Measurements from ENCODE around the gene CARD18. TPM values are rescaled to one million over a fixed set of nuclear protein-coding genes. Genes with fewer than 3 reads are reported as not detected.

Gene CARD18
- total RNA-seq, 4 donors from 2014 or later: not detected

GRCh38 chr11:105152021-105152512 is 12.5 kb upstream of the CARD18 start:
- intact Hi-C loops (cut with DNase I; ENCODE audit: low total_unique reads): no loop called here
- no peaks in the 10 kb centered on the region for H3K27me3 ChIP-seq
- H3K27ac ChIP-seq: no peak overlapping the region
- no peak for DNase-seq
- H3K9me3 ChIP-seq: no peaks in the 10 kb centered on the region
- H3K4me1 ChIP-seq: no peaks in the 10 kb centered on the region
- H3K4me3 ChIP-seq: no peak overlapping the region
- no peak for TF ChIP-seq POLR2AphosphoS5 (IDR thresholded peaks at IDR 0.05)
- in situ Hi-C loops (cut with MboI; ENCODE audit: low pct_ligation_motif_present in 1 of 4, low pct_unique_long_range_greater_than_20kb in 1 of 4, low sequenced_read_pairs in 3 of 4): no loop called here
- no peaks in the 10 kb centered on the region for H3K36me3 ChIP-seq
- WGBS, 2 donors (ENCODE audit: low coverage in 1 of 2): 57 to 67% methylated on average over 6 of the region's 6 CpGs

GRCh38 chr11:105149477-105149876 is 9.9 kb upstream of the CARD18 start:
- H3K27me3 ChIP-seq: no peaks in the 10 kb centered on the region
- no peaks in the 10 kb centered on the region for H3K36me3 ChIP-seq
- in situ Hi-C loops (cut with MboI; ENCODE audit: low pct_ligation_motif_present in 1 of 4, low pct_unique_long_range_greater_than_20kb in 1 of 4, low sequenced_read_pairs in 3 of 4) (no loop called here), intact Hi-C loops (cut with DNase I; ENCODE audit: low total_unique reads) (no loop called here)
- no peak overlapping the region for H3K4me3 ChIP-seq
- no peak for DNase-seq
- no peak overlapping the region for H3K27ac ChIP-seq
- H3K9me3 ChIP-seq: no peaks in the 10 kb centered on the region
- H3K4me1 ChIP-seq: peaks cover 0 to 4% (median 0%) of the 10 kb centered on the region in 4 donors
- TF ChIP-seq POLR2A (IDR thresholded peaks at IDR 0.05) (no peak), EP300 (IDR thresholded peaks at IDR 0.05; ENCODE audit: low read depth) (no peak), POLR2AphosphoS5 (IDR thresholded peaks at IDR 0.05) (no peak)
- TF ChIP-seq, protein P1, sequence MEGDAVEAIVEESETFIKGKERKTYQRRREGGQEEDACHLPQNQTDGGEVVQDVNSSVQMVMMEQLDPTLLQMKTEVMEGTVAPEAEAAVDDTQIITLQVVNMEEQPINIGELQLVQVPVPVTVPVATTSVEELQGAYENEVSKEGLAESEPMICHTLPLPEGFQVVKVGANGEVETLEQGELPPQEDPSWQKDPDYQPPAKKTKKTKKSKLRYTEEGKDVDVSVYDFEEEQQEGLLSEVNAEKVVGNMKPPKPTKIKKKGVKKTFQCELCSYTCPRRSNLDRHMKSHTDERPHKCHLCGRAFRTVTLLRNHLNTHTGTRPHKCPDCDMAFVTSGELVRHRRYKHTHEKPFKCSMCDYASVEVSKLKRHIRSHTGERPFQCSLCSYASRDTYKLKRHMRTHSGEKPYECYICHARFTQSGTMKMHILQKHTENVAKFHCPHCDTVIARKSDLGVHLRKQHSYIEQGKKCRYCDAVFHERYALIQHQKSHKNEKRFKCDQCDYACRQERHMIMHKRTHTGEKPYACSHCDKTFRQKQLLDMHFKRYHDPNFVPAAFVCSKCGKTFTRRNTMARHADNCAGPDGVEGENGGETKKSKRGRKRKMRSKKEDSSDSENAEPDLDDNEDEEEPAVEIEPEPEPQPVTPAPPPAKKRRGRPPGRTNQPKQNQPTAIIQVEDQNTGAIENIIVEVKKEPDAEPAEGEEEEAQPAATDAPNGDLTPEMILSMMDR (IDR thresholded peaks at IDR 0.05): no peak

- no peaks in the 10 kb centered on the region for H3K27me3 ChIP-seq
- 78 to 87% methylated on average over 5 of the region's 5 CpGs for WGBS, 2 donors (ENCODE audit: low coverage in 1 of 2)
- DNase-seq: no peak
- no peaks in the 10 kb centered on the region for H3K9me3 ChIP-seq
- no peaks in the 10 kb centered on the region for H3K36me3 ChIP-seq
- TF ChIP-seq POLR2A (IDR thresholded peaks at IDR 0.05) (no peak), EP300 (IDR thresholded peaks at IDR 0.05; ENCODE audit: low read depth) (no peak), POLR2AphosphoS5 (IDR thresholded peaks at IDR 0.05) (no peak)
- TF ChIP-seq, protein P1 (IDR thresholded peaks at IDR 0.05): no peak
- H3K4me1 ChIP-seq: peaks cover 0 to 4% (median 0%) of the 10 kb centered on the region in 4 donors
- H3K4me3 ChIP-seq: no peak overlapping the region
- H3K27ac ChIP-seq: no peak overlapping the region
- intact Hi-C loops (cut with DNase I; ENCODE audit: low total_unique reads): no loop called here
- in situ Hi-C loops (cut with MboI; ENCODE audit: low pct_ligation_motif_present in 1 of 4, low pct_unique_long_range_greater_than_20kb in 1 of 4, low sequenced_read_pairs in 3 of 4): no loop called here
Measured at GRCh38 chr11:105148241-105148640, 8.7 kb upstream of the CARD18 start.

GRCh38 chr11:105144887-105145286 is 5.3 kb upstream of the CARD18 start:
- Histone ChIP-seq H3K27me3 (no peaks in the 10 kb centered on the region), H3K9me3 (no peaks in the 10 kb centered on the region), H3K36me3 (no peaks in the 10 kb centered on the region), H3K27ac (no peak overlapping the region), H3K4me3 (no peak overlapping the region), H3K4me1 (peaks cover 0 to 4% (median 0%) of the 10 kb centered on the region in 4 donors)
- intact Hi-C loops (cut with DNase I; ENCODE audit: low total_unique reads): no loop called here
- TF ChIP-seq EP300 (IDR thresholded peaks at IDR 0.05; ENCODE audit: low read depth) (no peak), POLR2A (IDR thresholded peaks at IDR 0.05) (no peak), POLR2AphosphoS5 (IDR thresholded peaks at IDR 0.05) (no peak)
- TF ChIP-seq, protein P1 (IDR thresholded peaks at IDR 0.05): no peak
- DNase-seq: no peak
- WGBS, 2 donors (ENCODE audit: low coverage in 1 of 2): 68 to 69% methylated on average over 2 of the region's 2 CpGs
- in situ Hi-C loops (cut with MboI; ENCODE audit: low pct_ligation_motif_present in 1 of 4, low pct_unique_long_range_greater_than_20kb in 1 of 4, low sequenced_read_pairs in 3 of 4): no loop called here

DNA sequence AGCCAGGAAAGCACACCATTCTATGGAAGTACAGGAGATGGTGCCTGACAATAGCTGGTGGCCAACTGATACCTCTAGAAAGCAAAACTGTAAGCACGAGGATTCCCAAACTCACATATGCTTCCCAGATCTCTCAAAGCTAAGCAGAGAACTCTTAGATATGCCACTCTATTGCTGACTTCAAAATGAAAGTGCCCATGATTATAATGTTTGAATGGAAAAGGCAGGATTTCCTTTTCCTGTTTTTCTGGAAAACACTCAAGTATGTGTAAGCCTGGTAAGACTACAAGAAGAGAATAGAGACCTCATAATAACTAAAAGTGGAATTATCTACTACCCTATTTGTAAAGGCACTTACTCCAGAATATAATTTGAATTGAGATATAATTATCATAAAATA is 2.6 kb upstream of the CARD18 start:
- intact Hi-C loops (cut with DNase I; ENCODE audit: low total_unique reads): no loop called here
- Histone ChIP-seq H3K4me1 (peaks cover 0 to 4% (median 0%) of the 10 kb centered on the region in 4 donors), H3K4me3 (no peak overlapping the region), H3K27me3 (no peaks in the 10 kb centered on the region), H3K36me3 (no peaks in the 10 kb centered on the region), H3K9me3 (no peaks in the 10 kb centered on the region), H3K27ac (no peak overlapping the region)
- no peak for TF ChIP-seq POLR2AphosphoS5 (IDR thresholded peaks at IDR 0.05)
- TF ChIP-seq EP300 (IDR thresholded peaks at IDR 0.05; ENCODE audit: low read depth): no peak
- TF ChIP-seq POLR2A (IDR thresholded peaks at IDR 0.05): no peak
- TF ChIP-seq, protein P1 (IDR thresholded peaks at IDR 0.05): no peak
- DNase-seq: no peak
- 85% methylated on average over 1 of the region's 1 CpG; no CpG with 5 or more reads in 1 of the 2 donors for WGBS, 2 donors (ENCODE audit: low coverage in 1 of 2)
- in situ Hi-C loops (cut with MboI; ENCODE audit: low pct_ligation_motif_present in 1 of 4, low pct_unique_long_range_greater_than_20kb in 1 of 4, low sequenced_read_pairs in 3 of 4): no loop called here
